Peyer's patch (tissue), 4 donors: ENCODE measurements around the gene TBCD. TPM values are rescaled to one million over a fixed set of nuclear protein-coding genes. Genes with fewer than 3 reads are reported as not detected.

Experiments used
- DNase-seq, 3 donors: peaks; one replicate each; pipeline ENCODE4 v3.0.0-alpha.2; 2017 to 2019
- H3K27ac ChIP-seq, 4 donors: fragments of 200-600 bp; sonication (generic); one replicate each; pipeline ENCODE4 v1.5.1; 2016 to 2019
- H3K27me3 ChIP-seq, 2 donors: fragments of 200-600 bp; sonication (generic); one replicate each; pipeline ENCODE4 v1.5.1; 2019
- H3K36me3 ChIP-seq, 3 donors: fragments of 200-600 bp; sonication (generic); one replicate each; pipeline ENCODE4 v1.5.1; 2016 to 2019
- H3K4me1 ChIP-seq, 4 donors: fragments of 200-600 bp; sonication (generic); one replicate each; pipeline ENCODE4 v1.5.1; 2016 to 2019
- H3K4me3 ChIP-seq, 4 donors: fragments of 200-600 bp; sonication (generic); 1 replicate in 3 of 4; 2 replicates in 1 of 4; pipeline ENCODE4 v1.5.1; 2016 to 2019; ENCODE audit warnings: mild to moderate bottlenecking in 1 of 4
- H3K9me3 ChIP-seq, 4 donors: fragments of 200-600 bp; sonication (generic); one replicate each; pipeline ENCODE4 v1.5.1; 2016 to 2019; ENCODE audit warnings: mild to moderate bottlenecking in 1 of 4
- POLR2A ChIP-seq, 2 donors: fragments of 450-650 bp; IDR thresholded peaks; one replicate each; pipeline ENCODE4 v1.5.1; 2017; ENCODE audit warnings: antibody characterized with exemption in 2 of 2, mild to moderate bottlenecking in 2 of 2, moderate library complexity in 2 of 2
- total RNA-seq, 4 donors: library from RNA; depleted of rRNA; stranded (reverse); fragments of >200 nt; gene quantifications; one replicate each; pipeline ENCODE4 v1.1.0, GENCODE V29; 2016
- TF ChIP-seq, protein P1 (sequence below), 6 experiments: fragments of 450-650 bp in 4 of 6; fragments of 200-600 bp in 2 of 6; sonication (generic) in 1 of 6; IDR thresholded peaks; one replicate each; pipeline ENCODE4 v1.5.1; 2017 to 2019; ENCODE audit warnings: antibody characterized with exemption in 6 of 6, mild to moderate bottlenecking in 3 of 6, moderate library complexity in 1 of 6

Gene TBCD
- total RNA-seq, 4 donors from 2014 or later, result 58.7 to 130 (median 74.8) TPM

DNA sequence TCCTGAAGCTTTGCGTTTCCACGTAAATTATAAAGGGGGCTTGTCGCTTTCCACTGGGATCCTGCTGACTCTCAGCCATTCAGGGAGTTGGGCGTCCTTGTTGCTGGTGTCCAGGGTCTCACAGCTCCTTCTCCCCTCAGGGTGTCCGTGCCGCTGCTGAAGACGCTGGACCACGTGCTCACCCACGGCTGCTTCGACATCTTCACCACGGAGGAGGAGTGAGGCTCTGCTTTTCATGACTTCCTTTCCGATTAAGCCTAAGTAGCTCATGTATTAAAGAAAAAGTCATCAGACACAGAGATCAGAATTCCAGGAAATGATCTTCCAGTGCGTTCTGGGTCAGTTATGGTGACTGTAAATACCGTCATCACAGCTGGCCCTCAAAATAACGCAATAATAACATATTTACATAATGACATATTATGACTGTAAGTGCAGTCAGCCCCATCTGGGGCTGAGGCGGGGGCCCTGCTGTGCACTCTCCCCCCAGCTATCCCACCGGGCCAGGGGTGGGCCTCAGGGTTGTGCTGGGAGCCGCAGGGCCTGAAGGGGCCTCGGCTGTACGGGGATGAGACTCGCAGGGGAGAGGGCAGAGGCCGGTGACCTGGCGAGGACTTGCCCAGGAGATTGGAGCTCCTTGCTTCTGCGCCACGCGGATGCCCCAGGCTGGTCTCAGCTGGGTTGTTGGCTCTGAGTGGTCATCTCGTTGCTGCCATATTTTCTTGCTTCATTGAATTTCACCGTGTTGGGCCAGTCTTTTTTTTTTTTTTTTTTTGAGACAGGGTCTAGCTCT, 180.8 kb downstream of the TBCD start:
- Histone ChIP-seq H3K4me3 (no peak overlapping the region), H3K4me1 (peaks cover 0 to 3% (median 0%) of the 10 kb centered on the region in 4 donors), H3K9me3 (no peaks in the 10 kb centered on the region), H3K36me3 (peaks cover 0 to 66% (median 0%) of the 10 kb centered on the region in 3 donors), H3K27ac (no peak overlapping the region), H3K27me3 (no peaks in the 10 kb centered on the region)
- no peak for TF ChIP-seq POLR2A (IDR thresholded peaks at IDR 0.05)
- TF ChIP-seq, protein P1, sequence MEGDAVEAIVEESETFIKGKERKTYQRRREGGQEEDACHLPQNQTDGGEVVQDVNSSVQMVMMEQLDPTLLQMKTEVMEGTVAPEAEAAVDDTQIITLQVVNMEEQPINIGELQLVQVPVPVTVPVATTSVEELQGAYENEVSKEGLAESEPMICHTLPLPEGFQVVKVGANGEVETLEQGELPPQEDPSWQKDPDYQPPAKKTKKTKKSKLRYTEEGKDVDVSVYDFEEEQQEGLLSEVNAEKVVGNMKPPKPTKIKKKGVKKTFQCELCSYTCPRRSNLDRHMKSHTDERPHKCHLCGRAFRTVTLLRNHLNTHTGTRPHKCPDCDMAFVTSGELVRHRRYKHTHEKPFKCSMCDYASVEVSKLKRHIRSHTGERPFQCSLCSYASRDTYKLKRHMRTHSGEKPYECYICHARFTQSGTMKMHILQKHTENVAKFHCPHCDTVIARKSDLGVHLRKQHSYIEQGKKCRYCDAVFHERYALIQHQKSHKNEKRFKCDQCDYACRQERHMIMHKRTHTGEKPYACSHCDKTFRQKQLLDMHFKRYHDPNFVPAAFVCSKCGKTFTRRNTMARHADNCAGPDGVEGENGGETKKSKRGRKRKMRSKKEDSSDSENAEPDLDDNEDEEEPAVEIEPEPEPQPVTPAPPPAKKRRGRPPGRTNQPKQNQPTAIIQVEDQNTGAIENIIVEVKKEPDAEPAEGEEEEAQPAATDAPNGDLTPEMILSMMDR (IDR thresholded peaks at IDR 0.05), result no peak
- DNase-seq, result peak in 2 of 3 donors; percentile 35 to 37

DNA sequence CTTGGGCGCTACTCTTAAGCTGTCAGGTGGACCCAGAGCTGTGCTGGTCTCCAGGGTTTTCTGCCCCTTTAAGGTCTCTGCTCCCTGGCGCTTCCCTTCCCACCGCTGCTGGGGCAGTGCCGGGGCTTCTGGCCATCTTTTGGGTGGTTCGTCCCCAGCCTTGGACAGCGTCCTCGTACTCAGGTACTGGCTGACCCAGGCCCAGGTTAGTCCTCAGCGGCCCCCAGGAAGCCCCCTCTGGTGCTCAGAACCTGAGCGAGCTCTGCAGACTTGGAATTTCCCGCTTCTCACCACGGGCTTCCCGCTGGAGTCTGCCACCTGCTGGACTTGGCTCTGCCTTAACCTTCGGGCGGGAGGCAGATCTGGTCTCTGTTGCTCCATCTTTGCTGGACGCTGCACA, 182.0 kb downstream of the TBCD start:
- no peaks in the 10 kb centered on the region for H3K9me3 ChIP-seq
- TF ChIP-seq POLR2A (IDR thresholded peaks at IDR 0.05), result no peak
- TF ChIP-seq, protein P1 (IDR thresholded peaks at IDR 0.05), result no peak
- H3K36me3 ChIP-seq, result peaks cover 0 to 67% (median 0%) of the 10 kb centered on the region in 3 donors
- no peak overlapping the region for H3K4me3 ChIP-seq
- peaks cover 0 to 3% (median 0%) of the 10 kb centered on the region in 4 donors for H3K4me1 ChIP-seq
- no peak overlapping the region for H3K27ac ChIP-seq
- DNase-seq, result peak in 2 of 3 donors; percentile 32 to 47
- H3K27me3 ChIP-seq, result no peaks in the 10 kb centered on the region

DNA sequence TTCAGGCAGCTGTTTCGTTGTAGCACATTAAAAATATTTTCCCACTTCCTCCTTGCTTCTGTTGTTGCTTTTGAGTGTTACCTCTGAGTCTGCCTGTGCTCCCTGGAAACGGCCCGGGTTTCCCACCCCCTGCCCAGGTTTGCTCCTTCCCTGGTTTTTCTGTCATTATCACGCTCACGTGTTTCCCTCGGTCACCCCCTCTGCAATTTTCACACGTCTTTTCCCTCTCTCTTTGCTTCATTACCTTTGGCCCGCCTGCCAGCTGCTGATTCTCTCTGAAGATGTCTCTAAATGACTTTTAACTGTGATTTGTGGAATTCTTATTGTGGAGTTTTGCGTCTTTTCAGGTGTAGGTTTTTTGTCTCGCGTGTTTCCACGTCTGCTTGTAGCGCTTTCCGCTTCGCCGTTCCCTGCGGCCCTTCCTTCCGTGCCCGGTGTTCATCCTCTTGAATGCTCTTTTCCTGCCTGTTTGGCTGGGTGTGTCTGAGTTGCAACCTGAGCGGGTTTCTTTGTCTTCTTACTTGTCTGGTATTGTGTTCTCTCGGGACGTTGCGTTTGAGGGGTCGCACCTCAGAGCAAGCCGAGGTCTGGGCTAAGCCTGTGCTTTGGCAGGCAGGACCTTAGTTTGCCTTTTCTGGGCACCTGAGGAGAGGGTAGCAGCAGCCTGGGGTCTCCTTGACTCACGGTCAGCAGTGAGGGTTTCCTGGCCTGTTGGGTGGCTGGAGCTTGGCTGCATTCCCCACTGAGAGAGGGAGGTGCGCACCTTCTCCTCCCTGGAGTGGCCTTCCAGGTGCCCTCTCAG, 184.3 kb downstream of the TBCD start:
- H3K36me3 ChIP-seq, result peaks cover 0 to 62% (median 0%) of the 10 kb centered on the region in 3 donors
- H3K9me3 ChIP-seq, result no peaks in the 10 kb centered on the region
- no peak overlapping the region for H3K4me3 ChIP-seq
- H3K4me1 ChIP-seq, result peaks cover 0 to 3% (median 0%) of the 10 kb centered on the region in 4 donors
- DNase-seq, result peak in 2 of 3 donors; percentile 16 to 30
- TF ChIP-seq, protein P1 (IDR thresholded peaks at IDR 0.05), result no peak
- no peak for TF ChIP-seq POLR2A (IDR thresholded peaks at IDR 0.05)
- no peaks in the 10 kb centered on the region for H3K27me3 ChIP-seq
- no peak overlapping the region for H3K27ac ChIP-seq

DNA sequence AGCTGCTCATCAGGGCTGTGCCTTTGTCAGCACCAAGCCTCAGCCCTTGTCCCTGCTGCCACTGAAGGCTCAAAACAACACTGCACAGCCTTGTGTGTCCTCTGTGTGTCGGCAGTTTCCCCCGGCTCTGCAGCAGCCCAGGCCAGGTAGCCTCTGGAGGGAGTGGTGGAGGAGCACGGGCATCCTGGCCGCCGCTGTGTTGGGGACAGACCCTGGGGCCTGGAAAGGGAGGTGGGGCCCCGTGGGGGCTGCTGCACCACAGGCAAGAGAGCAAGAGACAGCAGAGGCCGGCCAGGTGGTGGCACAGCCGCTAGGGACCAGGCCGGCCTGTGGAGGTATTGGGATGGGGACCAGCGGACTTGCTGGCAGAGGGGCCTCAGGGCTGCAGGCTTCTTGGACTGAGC, 184.9 kb downstream of the TBCD start:
- DNase-seq, result peak in 1 of 3 donors; percentile 33
- Histone ChIP-seq H3K36me3 (peaks cover 0 to 63% (median 0%) of the 10 kb centered on the region in 3 donors), H3K27ac (no peak overlapping the region), H3K4me3 (no peak overlapping the region), H3K4me1 (no peaks in the 10 kb centered on the region), H3K27me3 (no peaks in the 10 kb centered on the region), H3K9me3 (no peaks in the 10 kb centered on the region)
- TF ChIP-seq POLR2A (IDR thresholded peaks at IDR 0.05), result no peak
- TF ChIP-seq, protein P1 (IDR thresholded peaks at IDR 0.05), result no peak

DNA sequence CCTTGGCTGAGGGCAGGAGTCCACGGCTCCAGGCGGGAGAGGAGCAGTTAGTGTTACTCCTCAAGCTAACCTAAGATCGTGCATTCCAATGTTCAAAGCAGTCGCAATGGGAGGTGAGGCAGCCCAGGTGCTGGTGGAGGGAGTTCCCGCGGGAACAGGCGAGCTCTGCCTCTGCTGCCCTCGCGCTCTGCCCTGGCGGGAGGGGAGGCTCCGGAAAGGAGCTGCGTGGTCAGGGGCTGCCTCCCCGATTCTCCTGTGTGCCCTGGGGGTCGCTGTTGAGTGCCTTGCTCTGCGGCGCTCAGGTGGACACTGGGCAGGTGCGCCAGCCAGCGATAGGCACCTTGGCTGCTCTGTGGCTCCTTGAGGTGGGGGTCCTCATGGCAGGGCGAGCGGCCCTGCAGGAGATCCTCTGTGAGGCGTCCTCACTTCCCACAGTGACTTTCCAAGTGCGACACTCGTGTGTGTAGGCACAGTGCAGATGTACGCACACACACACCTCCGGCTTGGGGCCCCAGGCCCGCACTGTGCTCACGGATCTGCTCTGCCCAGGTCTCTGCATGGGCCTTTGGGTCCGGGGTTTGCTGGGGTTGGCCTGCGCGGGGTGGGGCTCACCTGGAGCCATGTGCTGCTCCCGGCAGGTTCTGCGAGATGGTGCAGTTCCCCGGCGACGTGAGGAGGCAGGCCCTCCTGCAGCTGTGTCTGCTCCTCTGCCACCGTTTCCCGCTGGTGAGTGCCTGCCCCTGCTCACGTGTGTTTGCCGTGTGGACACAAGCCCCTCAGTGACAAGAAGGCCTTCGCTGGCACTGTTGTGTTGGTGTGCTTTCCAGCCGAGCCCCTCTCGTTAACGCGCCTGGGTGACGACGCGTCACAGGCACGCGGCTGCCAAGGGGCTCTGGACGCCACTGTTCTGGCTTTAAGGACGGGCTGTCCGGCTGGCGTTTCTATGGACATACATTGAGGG, 185.8 kb downstream of the TBCD start:
- H3K9me3 ChIP-seq, result no peaks in the 10 kb centered on the region
- TF ChIP-seq, protein P1 (IDR thresholded peaks at IDR 0.05), result no peak
- TF ChIP-seq POLR2A (IDR thresholded peaks at IDR 0.05), result no peak
- DNase-seq, result peak in 2 of 3 donors; percentile 37 to 40
- H3K27me3 ChIP-seq, result no peaks in the 10 kb centered on the region
- H3K4me3 ChIP-seq, result no peak overlapping the region
- no peak overlapping the region for H3K27ac ChIP-seq
- H3K36me3 ChIP-seq, result peaks cover 0 to 73% (median 0%) of the 10 kb centered on the region in 3 donors
- no peaks in the 10 kb centered on the region for H3K4me1 ChIP-seq
